ENCODE data around the gene ZFP3. TPM values are rescaled to one million over a fixed set of nuclear protein-coding genes. Genes with fewer than 3 reads are reported as not detected.
"Not testable (repeated sequence)": the region's sequence is repeated elsewhere in the genome, so short reads cannot be mapped to it uniquely, and the experiment has no call there.

ZFP3 gene
- polyA plus RNA-seq, 4 donors = 11.9 to 16.8 (median 15.7) TPM

DNA sequence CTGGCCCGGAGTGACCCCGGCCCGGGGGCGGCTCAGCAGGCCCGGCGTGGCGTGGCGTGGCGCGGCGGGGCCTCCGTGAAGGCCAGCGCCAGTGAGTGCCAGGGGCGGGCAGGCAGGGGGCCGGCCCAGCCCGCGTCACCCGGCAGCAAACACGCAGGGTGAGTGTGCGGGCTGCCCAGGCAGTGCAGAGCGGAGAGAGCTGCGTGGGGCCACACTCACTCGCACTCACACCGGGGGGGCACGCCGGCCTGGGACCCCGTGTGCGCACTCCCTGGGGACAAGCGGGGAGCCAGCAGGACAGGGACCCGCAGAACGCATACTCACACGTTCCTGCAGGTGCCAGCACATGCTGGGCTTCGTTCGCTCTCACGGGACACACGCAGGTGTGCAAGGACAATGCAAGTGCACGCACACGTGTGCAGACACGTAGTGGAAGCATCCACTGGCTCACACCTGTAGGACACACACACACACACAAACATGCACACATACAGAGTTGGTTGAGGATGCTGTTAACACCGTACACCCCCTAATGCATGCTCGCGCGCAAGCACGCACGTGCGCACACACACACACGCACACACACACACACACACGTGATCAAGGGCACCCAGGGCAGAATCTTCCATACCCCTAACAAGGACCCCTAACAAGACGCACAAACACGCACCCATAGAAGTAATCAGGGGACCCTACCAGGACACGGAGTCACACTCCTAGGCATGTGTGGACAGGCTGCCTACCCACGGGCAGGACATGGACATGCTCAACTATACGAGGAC, 45.3 kb downstream of the ZFP3 start:
- DNase-seq (ENCODE audit: low read depth in 4 of 4, low spot score in 3 of 4) = no peak

DNA sequence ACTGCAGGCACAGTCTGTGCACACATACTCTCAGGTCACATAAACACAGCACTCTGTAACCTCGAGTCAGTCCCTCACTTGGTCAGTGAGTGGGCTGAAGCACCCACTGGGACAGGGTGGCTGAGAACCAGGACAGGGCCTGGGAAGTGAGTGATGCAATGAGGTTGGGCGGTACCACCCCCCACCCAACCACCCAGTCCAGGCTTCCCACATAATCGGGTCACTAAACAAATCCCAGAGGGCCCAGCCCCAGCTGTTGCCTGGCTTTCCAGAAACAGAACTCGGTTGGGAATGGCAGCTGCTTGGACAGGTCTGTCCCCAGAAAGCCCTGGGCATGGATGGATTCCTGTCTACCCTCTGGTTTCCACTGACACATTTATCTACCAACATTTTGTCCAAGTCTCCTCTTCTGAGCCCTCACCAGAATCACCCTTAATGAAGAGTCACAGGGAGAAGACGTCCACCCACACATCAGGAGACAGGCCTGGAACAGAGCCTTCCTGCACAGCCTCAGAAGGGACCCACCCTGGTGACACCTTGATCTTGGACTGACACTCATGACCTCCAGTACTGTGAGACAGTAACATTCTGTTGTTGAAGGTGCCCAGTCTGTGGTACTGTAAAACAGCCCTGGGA, 46.0 kb downstream of the ZFP3 start:
- not testable (repeated sequence) for DNase-seq (ENCODE audit: low read depth in 4 of 4, low spot score in 3 of 4)

DNA sequence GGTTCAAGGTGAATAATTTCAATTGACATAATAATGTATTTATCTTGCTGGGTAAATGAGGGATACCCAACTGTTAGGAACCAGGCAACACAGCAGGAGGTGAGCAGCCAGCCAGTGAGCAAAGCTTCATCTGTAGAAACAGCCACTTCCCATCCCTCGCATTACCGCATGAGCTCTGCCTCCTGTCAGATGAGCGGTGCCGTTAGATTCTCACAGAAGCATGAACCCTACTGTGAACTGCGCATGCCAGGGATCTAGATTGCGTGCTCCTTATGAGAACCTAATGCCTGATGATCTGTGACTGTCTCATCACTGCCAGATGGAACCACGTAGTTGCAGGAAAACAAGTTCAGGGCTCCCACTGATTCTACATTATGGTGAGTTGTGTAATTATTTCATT, 46.6 kb downstream of the ZFP3 start:
- DNase-seq (ENCODE audit: low read depth in 4 of 4, low spot score in 3 of 4) = not testable (repeated sequence)

DNA sequence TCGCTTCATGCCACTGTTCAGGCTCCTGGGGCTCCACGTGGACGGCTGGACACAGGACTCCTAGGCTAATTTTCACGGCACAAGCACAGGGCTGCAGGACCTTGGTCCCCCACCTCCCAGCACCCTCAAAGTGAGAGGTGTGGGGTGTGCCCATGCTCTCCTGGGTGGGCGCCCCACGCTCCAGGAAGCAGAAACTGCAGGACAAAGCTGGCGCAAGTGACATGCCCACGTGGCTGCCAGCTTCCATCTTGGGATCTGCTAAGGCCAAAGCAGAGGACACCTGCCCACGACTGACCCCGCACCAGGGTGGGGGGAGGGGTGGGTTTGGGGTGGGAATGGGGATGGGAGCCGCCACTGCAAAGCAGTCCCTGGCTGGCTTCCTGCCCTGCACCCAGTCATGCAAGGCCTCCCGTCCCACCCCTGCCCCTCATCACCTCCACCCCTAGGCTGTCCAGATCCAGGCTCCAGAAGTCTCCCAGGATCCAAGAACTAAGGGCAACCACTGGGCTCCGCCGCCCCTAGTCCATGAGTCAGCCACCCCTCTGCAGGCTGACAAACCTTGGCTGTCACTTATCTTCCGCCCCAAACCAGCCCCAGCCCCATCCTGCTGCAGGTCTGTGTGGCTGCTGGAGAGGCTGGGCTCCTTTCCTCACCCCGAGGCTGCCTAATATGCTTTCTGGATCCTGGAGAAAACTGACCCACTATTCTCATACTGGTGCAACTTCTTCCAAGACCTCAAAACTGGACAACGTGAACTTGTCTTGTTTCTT, 48.6 kb downstream of the ZFP3 start:
- DNase-seq (ENCODE audit: low read depth in 4 of 4, low spot score in 3 of 4) = no peak

DNA sequence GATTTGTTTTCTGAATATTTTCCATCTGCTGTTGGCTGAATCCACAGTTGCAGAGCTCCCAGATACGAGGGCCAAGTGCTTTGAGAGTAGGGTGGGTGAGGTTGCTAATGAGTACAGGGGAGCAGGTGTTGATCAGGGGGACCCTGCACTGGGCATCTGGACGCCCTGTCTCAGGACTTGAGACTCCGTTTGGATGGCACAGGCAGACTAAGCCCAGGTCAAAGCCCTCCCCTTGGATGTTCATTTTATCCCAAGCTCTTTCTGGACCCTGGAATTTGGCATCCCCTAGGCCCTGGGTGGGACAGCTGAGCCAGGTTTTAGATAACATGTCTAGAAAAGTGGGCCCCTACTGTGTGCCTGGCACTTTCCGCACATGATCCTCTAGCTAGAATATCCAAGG, 49.6 kb downstream of the ZFP3 start:
- no peak for DNase-seq (ENCODE audit: low read depth in 4 of 4, low spot score in 3 of 4)

DNA sequence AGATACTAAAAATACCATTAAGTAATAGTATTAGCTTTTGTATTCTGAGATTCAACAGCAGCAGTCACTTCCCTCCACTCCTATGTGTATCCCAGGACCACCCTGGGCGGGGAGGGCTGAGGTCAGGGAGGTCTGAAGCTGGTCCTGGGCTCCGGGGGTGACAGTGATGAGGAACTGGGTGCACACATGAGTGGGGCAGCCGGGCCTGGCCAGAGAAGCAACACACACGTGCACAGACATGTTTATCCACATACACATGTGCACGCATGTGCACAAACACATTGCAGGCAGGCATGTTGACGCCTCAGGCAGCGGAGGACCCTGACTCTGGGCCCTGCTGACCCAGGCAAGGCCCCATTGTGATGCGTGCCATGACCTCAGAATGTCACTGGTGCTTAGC, 50.1 kb downstream of the ZFP3 start:
- DNase-seq (ENCODE audit: low read depth in 4 of 4, low spot score in 3 of 4) = not testable (repeated sequence)

DNA sequence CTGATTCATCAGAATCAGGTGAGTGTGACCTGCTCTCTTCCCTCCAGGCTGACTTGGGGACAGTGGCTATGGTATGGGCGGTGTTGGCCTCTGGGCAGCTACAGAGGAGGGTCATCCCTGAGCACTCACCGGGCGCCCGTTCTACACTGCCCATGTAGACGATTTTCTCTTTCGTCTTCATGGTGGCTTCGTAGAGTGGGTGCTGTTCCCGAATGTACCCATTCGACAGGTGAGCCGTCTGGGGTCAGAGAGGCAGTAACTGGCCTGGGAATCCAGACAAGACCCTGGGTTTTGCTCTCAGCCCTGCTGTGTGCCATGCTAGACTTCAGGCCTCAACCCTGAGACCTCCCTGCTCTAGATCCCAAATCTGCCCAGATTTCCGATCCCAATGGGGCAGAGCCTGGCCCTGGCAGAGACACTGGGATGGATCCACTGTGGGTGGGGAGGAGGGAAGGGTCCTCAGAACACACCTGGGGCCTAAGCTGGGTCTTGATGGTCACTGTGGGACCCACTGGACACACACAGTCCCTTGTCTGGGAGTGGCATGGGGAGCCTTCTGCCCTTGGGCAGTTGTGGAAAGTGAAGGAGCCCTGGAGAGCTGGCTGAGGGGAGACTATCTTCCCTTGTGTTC, 50.8 kb downstream of the ZFP3 start:
- DNase-seq (ENCODE audit: low read depth in 4 of 4, low spot score in 3 of 4) = no peak

DNA sequence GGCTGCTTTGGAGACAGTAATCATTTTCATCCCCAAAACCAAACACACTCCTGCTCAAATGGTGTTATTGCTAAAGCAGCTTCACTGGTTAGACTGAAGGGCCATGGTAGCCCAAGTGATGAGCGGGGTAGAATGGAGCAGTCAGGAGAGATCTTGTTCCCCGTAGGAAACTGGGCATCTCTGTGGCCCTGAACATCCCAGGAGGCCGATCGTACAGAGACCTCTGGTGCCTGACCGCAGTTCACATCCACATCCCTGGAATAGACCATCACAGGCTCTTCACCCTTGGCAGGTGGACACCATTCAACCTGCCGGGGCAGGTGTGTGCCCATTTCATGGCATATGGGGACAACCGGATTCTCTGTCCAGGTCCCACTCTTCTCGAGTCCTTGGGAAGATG, 51.5 kb downstream of the ZFP3 start:
- DNase-seq (ENCODE audit: low read depth in 4 of 4, low spot score in 3 of 4) = not testable (repeated sequence)

DNA sequence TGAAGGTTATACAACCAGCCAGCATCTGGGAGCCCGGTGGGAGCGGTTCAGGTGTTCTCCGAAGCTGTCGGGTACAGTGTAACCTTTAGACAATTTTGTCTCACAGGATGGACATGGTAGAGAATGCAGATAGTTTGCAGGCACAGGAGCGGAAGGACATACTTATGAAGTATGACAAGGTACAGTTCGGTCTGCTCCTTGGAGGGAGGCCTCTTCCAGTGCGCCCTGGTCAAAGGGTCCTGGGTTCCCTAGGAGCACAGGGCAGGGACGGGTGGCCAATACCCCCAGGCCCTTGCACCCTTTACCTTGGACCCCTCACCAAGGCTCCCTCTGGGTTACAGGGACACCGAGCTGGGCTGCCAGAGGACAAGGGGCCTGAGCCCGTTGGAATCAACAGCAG, 52.0 kb downstream of the ZFP3 start:
- not testable (repeated sequence) for DNase-seq (ENCODE audit: low read depth in 4 of 4, low spot score in 3 of 4)

DNA sequence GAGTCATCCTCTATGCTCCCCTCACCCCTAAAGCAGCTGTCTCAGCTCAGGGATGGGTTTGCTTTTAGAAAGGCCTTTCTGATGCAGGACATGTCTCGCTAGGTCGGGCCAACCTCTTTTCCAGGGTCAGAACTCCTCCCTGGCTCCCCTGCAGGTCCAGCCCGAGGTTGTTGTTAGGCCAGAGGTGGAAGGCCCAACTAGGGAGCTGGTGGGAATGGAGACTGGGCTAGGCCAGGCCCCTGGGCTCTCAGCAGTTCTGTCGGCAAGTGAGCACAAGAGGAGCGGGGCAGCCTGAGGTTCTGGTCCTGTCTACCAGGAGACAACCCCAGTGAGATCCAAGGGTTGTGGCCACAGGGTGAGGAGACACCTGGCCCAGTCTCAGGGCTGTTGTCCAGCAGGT, 52.4 kb downstream of the ZFP3 start:
- DNase-seq (ENCODE audit: low read depth in 4 of 4, low spot score in 3 of 4) = not testable (repeated sequence)

DNA sequence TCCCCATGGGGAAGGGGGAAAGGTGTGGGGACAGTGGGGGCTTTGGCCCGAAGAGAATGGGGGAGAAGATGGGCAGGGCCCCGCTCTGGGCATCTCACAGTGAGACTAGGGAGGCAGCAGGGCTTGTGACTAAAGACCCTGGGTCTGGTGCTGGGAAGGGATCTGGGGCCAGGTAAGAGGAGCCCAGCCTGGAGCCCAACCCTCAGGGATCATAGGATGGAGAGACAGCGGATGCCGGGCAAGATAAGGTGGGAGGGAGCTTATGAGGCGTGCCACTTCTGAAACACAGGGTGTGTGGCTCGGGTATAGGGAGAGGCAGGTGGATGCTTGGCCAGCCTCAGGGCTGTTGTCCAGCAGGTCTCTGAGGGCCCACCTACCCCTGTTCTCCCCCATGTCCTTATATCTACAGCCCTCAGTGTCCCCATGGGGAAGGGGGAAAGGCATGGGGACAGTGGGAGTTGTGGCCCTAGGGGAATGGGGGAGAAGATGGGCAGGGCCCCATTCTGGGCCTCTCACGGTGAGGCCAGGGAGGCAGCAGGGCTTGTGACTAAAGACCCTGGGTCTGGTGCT, 53.0 kb downstream of the ZFP3 start:
- DNase-seq (ENCODE audit: low read depth in 4 of 4, low spot score in 3 of 4) = no peak

DNA sequence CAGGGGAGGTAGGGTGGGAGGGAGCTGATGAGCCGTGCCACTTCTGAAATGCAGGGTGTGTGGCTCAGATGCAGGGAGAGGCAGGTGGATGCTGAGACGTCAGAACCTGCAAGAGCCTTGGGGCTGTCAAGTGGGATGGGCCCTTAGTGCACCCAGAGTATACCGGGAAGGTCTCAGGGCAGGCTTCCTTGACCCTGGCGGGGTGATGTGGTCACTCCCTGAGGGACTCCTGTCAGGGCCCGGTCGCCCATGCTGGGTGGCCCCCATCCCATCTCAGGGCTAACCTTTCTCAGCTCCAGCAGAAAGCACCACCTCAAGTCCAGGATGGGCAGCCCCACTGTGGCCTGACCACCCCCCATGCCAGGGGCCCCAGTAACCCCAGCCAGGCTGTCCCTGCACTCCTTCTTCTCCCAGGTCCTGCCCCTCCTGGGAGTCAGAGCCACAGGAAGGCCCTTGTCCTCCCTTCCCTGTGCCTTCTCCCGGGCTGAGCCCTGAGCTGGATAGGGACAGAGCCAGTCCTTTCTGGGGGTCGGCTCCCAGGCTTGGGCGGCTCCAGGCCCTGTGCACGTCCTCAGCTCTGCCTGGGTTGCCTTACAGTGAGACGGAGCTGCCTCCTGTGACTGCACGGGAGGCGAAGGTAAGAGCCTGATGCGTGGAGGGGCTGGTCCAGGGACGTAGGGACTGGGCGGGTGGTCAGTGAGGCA, 53.7 kb downstream of the ZFP3 start:
- DNase-seq (ENCODE audit: low read depth in 4 of 4, low spot score in 3 of 4) = not testable (repeated sequence)

DNA sequence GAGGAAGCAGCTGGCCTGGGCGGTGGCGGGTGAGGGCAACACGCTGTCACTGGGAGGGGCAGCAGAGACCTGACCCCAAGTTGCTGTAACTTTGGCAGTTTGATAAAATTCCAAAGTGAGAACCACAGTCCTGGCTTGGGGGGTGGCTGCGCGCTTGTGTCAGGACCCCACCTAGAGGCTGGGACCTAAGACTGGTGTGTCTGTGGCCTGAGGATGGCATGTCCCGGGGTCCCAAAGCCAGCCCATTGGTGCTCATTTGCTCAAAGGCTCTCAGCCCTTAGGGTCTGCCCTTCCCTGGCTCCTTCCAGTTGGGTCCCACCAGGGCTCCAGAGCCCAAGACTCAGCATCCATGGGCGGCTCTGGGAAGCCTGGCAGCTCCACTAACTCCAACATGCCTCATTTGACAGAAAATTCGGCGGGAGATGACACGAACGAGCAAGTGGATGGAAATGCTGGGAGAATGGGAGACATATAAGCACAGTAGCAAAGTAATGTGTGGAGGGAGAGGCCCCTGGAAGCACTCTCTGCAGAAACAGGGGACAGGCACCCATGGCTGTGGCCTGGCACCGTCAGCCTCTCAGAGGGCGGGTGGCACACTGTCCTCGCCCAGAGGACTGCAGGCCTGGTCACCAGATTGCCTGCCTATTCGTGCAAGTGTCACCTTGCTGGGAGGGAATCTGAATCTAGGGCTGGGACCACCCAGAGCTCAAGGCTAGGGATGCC, 54.4 kb downstream of the ZFP3 start:
- not testable (repeated sequence) for DNase-seq (ENCODE audit: low read depth in 4 of 4, low spot score in 3 of 4)

DNA sequence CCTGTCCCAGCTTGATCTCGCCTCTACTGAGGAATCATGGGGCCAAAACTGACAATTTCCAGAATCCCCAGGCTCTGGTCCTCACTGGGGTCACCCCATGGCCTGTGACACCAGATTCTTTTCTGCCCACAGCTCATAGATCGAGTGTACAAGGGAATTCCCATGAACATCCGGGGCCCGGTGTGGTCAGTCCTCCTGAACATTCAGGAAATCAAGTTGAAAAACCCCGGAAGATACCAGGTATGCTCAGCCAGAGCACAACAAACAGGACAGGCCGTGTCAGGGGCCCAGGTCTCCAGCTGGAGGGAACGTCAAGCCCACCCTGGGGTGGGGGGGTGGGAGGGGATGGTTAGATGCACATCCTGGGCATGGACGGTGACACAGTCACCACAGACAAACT, 55.0 kb downstream of the ZFP3 start:
- DNase-seq (ENCODE audit: low read depth in 4 of 4, low spot score in 3 of 4) = no peak

DNA sequence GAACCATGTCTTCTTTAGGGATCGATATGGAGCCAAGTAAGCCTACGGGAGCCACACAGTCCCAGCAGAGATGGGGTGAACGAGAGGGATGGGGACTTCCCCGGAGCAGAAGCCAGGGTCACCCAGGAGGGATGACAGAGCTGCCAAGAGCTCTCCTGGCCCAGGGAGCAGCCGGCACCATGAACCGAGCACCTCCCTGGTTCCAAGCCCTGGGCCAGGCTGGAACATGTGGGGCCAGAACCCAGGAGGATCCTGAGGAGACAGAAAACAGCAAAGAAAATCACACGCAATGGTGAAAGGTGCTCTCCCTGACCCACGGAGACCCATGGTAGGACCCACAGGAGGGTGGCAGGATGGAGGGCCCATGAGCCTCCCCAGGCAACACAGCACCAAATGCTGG, 55.7 kb downstream of the ZFP3 start:
- DNase-seq (ENCODE audit: low read depth in 4 of 4, low spot score in 3 of 4) = not testable (repeated sequence)

DNA sequence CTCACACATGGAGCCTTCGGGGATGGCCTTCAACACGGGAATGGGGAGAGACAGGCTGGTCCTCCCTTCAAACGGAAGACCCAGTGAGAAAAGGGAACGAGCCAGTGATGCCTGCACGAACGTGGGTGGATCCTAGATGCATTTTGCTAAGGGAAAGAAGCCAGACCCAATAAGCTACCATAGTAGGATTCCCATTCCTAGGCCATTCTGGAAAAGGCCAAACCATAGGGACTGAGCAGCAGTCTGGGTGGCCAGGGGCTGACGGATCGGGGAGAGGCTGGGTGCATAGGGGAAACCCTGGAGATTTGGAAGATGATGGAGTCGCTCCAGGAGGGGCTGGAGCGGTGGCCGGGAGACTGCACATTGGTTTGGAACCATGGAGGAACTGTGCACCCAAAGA, 56.3 kb downstream of the ZFP3 start:
- DNase-seq (ENCODE audit: low read depth in 4 of 4, low spot score in 3 of 4) = not testable (repeated sequence)

DNA sequence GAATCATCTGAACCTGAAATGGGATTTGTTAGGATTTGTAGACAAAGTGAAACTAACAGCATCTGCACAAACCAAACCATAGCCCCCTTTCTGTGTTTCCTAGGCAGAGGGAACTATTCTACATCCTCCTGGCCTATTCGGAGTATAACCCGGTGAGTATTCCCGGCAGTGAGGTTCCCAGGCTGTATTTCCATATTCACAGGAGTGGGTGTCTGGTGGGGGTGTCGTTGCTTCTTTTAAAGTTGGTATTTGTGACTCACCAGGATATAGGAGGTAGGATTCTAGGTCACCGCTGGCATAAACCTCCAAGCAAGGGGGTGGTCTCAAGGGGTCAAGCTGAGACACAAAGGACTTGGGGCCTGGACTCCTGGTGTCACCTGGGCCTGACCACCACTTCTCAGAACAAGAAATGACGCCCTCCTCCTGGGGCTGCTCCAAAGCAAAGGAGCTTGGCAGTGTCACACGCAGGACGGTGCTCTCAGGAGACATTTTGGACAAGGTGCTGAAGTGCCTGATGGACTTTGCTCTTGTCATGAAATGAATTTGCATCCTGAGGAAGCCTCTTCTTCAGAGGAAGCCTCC, 57.0 kb downstream of the ZFP3 start:
- not testable (repeated sequence) for DNase-seq (ENCODE audit: low read depth in 4 of 4, low spot score in 3 of 4)

DNA sequence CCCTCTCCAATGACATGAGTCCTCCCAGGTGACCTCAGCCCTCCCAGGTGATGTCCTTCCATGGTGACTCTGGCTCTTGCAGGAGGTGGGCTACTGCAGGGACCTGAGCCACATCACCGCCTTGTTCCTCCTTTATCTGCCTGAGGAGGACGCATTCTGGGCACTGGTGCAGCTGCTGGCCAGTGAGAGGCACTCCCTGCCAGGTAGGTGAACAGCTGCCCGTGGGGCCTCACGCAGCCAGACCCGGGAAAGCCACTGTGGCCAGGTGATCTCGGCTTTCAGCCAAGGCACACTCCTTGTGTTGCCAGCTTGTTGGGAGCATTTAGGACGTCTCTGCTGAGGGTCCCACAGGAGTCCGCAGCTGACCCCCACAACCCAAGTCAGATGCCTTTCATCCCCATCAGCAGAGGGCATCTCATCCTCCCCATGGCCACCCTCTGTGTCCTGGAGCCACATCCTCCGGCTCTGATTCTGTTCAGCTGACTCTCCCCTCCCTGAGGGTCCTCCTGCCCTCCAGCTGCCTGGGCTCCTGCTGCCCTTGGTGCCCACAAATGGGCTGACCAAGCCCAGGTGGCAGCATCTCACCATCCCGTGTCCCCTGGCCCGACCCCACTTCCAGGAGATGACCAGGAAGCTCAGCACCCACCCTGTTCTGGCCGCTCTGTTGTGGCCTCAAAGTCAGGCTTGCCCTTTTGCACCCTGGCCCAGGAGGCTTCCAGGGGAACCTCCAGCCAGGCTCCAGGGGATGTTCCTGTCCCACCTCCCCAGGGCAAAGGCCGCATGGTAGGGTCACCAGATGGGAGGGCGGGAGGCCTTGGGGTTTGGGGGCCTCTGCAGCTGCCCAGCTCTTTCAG, 57.7 kb downstream of the ZFP3 start:
- DNase-seq (ENCODE audit: low read depth in 4 of 4, low spot score in 3 of 4) = no peak
